Activated T-helper 9 cell treated with anti-CD3 and anti-CD28 coated beads, Interleukin-2, amount 50 U/mL, for 16 hours (primary cell): ENCODE data around the gene CNIH1.

ENCODE experiments used
- DNase-seq: peaks from one replicate; pipeline ENCODE4 v3.0.0-alpha.2; 2020; ENCODE audit warnings: low read depth

Gene CNIH1

GRCh38 chr14:54440873-54441868 is at the start of gene CNIH1:
Gene CNIH1 (minus strand): TSS chr14:54441374. CDS start chr14:54441327, 47 bp downstream.
- peak; percentile 88 for DNase-seq

- DNase-seq, result no peak
These were observed 49.4 kb upstream of the CNIH1 start for GRCh38 chr14:54490445-54491175.

GRCh38 chr14:54489731-54490444 is 48.7 kb upstream of the CNIH1 start:
- no peak for DNase-seq

- DNase-seq, result no peak
These were observed 48.1 kb upstream of the CNIH1 start for GRCh38 chr14:54489318-54489683.

- peak; percentile 80 for DNase-seq
These were observed 47.6 kb upstream of the CNIH1 start, which contains the start of gene GMFB for GRCh38 chr14:54488646-54489317. Gene GMFB (minus strand): TSS chr14:54488980. CDS start chr14:54488927, 53 bp downstream.

- no peak for DNase-seq
These were observed 47.1 kb upstream of the CNIH1 start for GRCh38 chr14:54488318-54488645.

GRCh38 chr14:54487771-54488170 is 46.6 kb upstream of the CNIH1 start:
- DNase-seq, result no peak

GRCh38 chr14:54486685-54487084 is 45.5 kb upstream of the CNIH1 start:
- DNase-seq, result no peak

GRCh38 chr14:54483846-54484245 is 42.7 kb upstream of the CNIH1 start:
- DNase-seq, result no peak

- no peak for DNase-seq
These were observed 42.0 kb upstream of the CNIH1 start for GRCh38 chr14:54483073-54483745.

- no peak for DNase-seq
These were observed 40.5 kb upstream of the CNIH1 start for GRCh38 chr14:54481695-54482094.

- DNase-seq, result no peak
These were observed 39.8 kb upstream of the CNIH1 start for GRCh38 chr14:54480830-54481562.

- no peak for DNase-seq
These were observed 37.6 kb upstream of the CNIH1 start for GRCh38 chr14:54478636-54479215.

GRCh38 chr14:54475911-54476310 is 34.7 kb upstream of the CNIH1 start:
- DNase-seq, result no peak

GRCh38 chr14:54475187-54475899 is 34.2 kb upstream of the CNIH1 start:
- DNase-seq, result no peak

GRCh38 chr14:54474232-54474793 is 33.1 kb upstream of the CNIH1 start:
- no peak for DNase-seq

- DNase-seq, result no peak
These were observed 31.1 kb upstream of the CNIH1 start for GRCh38 chr14:54472315-54472714.

- no peak for DNase-seq
These were observed 30.5 kb upstream of the CNIH1 start for GRCh38 chr14:54471641-54472040.

- DNase-seq, result no peak
These were observed 29.5 kb upstream of the CNIH1 start for GRCh38 chr14:54470701-54471100.
